AG09319 (cell line): ENCODE measurements around the gene VAMP5.
"Not testable (repeated sequence)": the region's sequence is repeated elsewhere in the genome, so short reads cannot be mapped to it uniquely, and the experiment has no call there.

Experiments
- DNase-seq: peaks from one replicate; pipeline ENCODE4 v3.0.0-alpha.2; 2010; ENCODE audit warnings: low read depth; ENCODE audit errors: extremely low read depth
- TF ChIP-seq, protein P1 (sequence below): IDR thresholded peaks from 2 replicates; pipeline ENCODE4 v1.5.1; 2011; ENCODE audit warnings: low read depth, mild to moderate bottlenecking, inconsistent platforms, low read length, moderate library complexity

VAMP5 gene

GRCh38 chr2:85613717-85614515, 29.7 kb downstream of the VAMP5 start:
- TF ChIP-seq, protein P1, sequence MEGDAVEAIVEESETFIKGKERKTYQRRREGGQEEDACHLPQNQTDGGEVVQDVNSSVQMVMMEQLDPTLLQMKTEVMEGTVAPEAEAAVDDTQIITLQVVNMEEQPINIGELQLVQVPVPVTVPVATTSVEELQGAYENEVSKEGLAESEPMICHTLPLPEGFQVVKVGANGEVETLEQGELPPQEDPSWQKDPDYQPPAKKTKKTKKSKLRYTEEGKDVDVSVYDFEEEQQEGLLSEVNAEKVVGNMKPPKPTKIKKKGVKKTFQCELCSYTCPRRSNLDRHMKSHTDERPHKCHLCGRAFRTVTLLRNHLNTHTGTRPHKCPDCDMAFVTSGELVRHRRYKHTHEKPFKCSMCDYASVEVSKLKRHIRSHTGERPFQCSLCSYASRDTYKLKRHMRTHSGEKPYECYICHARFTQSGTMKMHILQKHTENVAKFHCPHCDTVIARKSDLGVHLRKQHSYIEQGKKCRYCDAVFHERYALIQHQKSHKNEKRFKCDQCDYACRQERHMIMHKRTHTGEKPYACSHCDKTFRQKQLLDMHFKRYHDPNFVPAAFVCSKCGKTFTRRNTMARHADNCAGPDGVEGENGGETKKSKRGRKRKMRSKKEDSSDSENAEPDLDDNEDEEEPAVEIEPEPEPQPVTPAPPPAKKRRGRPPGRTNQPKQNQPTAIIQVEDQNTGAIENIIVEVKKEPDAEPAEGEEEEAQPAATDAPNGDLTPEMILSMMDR = no peak
- no peak for DNase-seq

DNA sequence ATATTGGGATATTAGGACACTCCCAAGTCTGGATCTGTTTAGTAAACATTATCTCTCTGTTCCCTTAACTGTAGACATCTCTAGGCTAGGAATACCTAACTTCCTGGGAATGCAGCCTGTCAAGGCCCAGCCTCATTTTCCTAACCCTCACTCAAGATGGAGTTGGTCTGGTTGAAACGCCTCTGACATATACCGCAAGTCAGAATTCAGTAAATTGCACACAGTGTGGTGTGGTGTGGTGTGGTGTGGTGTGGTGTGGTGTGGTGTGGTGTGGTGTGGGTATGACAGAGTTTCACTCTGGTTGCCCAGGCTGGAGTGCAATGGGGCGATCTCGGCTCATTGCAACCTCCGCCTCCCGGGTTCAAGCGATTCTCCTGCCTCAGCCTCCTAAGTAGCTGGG, 30.5 kb downstream of the VAMP5 start:
- DNase-seq = not testable (repeated sequence)

DNA sequence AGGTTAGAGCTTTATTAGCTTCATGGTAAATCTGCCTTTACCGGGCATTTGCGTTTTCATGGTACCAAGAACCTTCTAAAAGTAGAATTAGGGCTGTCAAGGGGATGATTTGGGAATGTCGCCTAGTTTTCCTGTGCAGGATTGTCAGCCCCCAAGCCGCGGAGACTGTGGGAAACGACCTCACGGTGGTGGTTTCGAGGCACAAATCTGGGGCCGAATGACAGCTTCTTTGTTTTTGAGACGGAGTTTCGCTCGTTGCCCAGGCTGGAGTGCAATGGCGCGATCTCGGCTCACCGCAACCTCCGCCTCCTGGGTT, 31.1 kb downstream of the VAMP5 start:
- no peak for DNase-seq
- TF ChIP-seq, protein P1 = no peak

DNA sequence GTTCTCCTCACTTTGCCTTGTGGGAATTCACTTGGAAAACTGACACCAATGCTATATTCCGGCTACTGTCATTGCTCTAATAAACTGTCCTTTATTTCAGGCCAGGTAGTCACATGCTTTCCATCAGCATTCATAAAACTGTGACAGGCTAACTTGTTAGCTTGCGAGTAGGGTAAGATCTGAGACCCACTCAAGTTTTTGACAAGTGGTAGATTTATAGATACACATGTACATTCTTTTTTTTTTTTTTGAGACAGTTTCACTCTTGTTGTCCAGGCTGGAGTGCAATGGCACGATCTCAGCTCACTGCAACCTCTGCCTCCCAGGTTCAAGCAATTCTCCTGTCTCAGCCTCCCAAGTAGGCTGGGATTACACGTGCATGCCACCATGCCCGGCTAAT, 33.5 kb downstream of the VAMP5 start:
- DNase-seq = not testable (repeated sequence)

DNA sequence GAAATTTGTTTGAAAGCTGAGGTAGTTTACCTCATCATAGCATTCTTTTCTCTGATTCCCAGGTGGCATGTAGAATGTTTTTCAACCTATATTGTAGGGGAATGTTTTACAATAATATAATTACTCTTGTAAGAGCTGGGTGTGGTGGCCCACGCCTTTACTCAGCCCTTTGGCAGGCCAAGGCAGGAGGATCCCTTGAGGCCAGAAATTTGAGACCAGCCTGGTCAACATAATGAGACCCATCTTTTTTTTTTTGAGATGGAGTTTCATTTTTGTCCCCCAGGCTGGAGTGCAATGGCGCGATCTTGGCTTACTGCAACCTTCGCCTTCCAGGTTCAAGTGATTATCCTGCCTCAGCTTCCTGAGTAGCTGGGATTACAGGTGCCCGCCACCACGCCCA, 35.4 kb downstream of the VAMP5 start:
- no peak for DNase-seq
- TF ChIP-seq, protein P1 = no peak

- DNase-seq = no peak
- TF ChIP-seq, protein P1 = no peak
Measured at GRCh38 chr2:85621338-85621737, 37.1 kb downstream of the VAMP5 start.

DNA sequence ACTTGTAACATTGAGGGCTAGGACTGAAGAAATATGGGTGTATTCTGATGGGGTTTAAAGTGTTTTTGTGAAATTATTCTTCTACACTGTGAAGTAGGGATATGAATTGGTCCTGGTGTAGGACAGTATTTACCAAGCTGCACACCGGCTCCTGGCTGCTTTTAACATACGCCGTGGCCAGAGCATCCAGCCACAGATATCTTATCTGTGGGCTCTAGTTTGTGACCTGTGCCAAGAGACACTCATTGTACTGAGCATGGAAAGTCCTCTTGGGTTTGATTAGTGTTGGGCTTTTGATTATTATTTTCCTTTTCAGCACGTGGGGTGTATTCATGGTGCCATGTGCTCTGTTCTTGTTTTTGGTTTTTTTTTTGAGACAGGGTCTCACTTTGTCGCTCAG, 39.8 kb downstream of the VAMP5 start:
- TF ChIP-seq, protein P1 = no peak
- DNase-seq = no peak

- TF ChIP-seq, protein P1 = no peak
- DNase-seq = no peak
Measured at GRCh38 chr2:85628658-85629057, 44.4 kb downstream of the VAMP5 start.
